Colonic mucosa (tissue), 4 donors: ENCODE measurements around the gene TRIM7. TPM values are rescaled to one million over a fixed set of nuclear protein-coding genes. Genes with fewer than 3 reads are reported as not detected.

ENCODE experiments used
- DNase-seq: peaks from one replicate; pipeline ENCODE4 v3.0.0-alpha.2; 2020
- H3K27ac ChIP-seq: fragments of 200-600 bp; one replicate; pipeline ENCODE4 v1.8.0; 2021
- H3K27me3 ChIP-seq: fragments of 200-600 bp; one replicate; pipeline ENCODE4 v1.8.0; 2021
- H3K36me3 ChIP-seq: fragments of 200-600 bp; one replicate; pipeline ENCODE4 v1.8.0; 2021
- H3K4me1 ChIP-seq: fragments of 200-600 bp; one replicate; pipeline ENCODE4 v1.8.0; 2021; ENCODE audit warnings: mild to moderate bottlenecking
- H3K4me3 ChIP-seq: fragments of 200-600 bp; one replicate; pipeline ENCODE4 v1.8.0; 2021
- H3K9ac ChIP-seq, 2 donors: one replicate each; pipeline ENCODE4 v1.7.0; 2013; ENCODE audit warnings: control low read depth in 2 of 2, low read depth in 2 of 2, low read length in 2 of 2
- H3K9me3 ChIP-seq: fragments of 200-600 bp; one replicate; pipeline ENCODE4 v1.8.0; 2021
- CTCF ChIP-seq: fragments of 200-600 bp; IDR thresholded peaks from one replicate; pipeline ENCODE4 v1.8.0; 2022; ENCODE audit warnings: antibody characterized with exemption, mild to moderate bottlenecking
- intact Hi-C: fragments of 100-400 bp; cut with DNase I; formaldehyde crosslinking; loops from one replicate; pipeline ENCODE4 v1.14.1; 2022
- total RNA-seq, 2 donors: library from RNA; stranded (reverse); fragmentation: NEBNext Ultra II Directional in 1 of 2; extraction: Animal tissue kit (Norgen Biotek cat#: 25700) in 1 of 2; gene quantifications; one replicate each; pipeline ENCODE4 v1.2.1, GENCODE V29; 2021
- donor health status: healthy.
- donor health status: DM: no; HTN: no; CAD: no.
- donor health status: DM: no; HTN: no; CAD: no.

TRIM7 gene
- total RNA-seq, 2 donors from 2014 or later, result 6.8 to 8.7 TPM

- Histone ChIP-seq H3K27ac (no peak overlapping the region), H3K36me3 (no peaks in the 10 kb centered on the region), H3K27me3 (no peaks in the 10 kb centered on the region), H3K4me1 (peaks cover 5% of the 10 kb centered on the region), H3K9me3 (no peaks in the 10 kb centered on the region), H3K9ac (no peak overlapping the region), H3K4me3 (no peak overlapping the region)
- intact Hi-C loops, result no loop called here
- DNase-seq, result no peak
- TF ChIP-seq CTCF, result no peak
Measured at GRCh38 chr5:181200816-181201215, 4.2 kb downstream of the TRIM7 start.

- Histone ChIP-seq H3K4me3 (no peak overlapping the region), H3K27me3 (no peaks in the 10 kb centered on the region), H3K9ac (no peak overlapping the region), H3K4me1 (peaks cover 5% of the 10 kb centered on the region), H3K9me3 (no peaks in the 10 kb centered on the region), H3K27ac (no peak overlapping the region), H3K36me3 (no peaks in the 10 kb centered on the region)
- DNase-seq, result no peak
- intact Hi-C loops, result no loop called here
- TF ChIP-seq CTCF, result no peak
Measured at GRCh38 chr5:181199881-181200638, 4.9 kb downstream of the TRIM7 start.

- Histone ChIP-seq H3K9me3 (no peaks in the 10 kb centered on the region), H3K27me3 (no peaks in the 10 kb centered on the region), H3K9ac (no peak overlapping the region), H3K27ac (no peak overlapping the region), H3K36me3 (no peaks in the 10 kb centered on the region), H3K4me3 (no peak overlapping the region), H3K4me1 (peaks cover 5% of the 10 kb centered on the region)
- intact Hi-C loops, result no loop called here
- no peak for TF ChIP-seq CTCF
- no peak for DNase-seq
Measured at GRCh38 chr5:181198905-181199519, 6.0 kb downstream of the TRIM7 start.

- H3K9ac ChIP-seq, result no peak overlapping the region
- no peak for TF ChIP-seq CTCF
- intact Hi-C loops, result no loop called here
- no peak for DNase-seq
- no peak overlapping the region for H3K27ac ChIP-seq
- no peaks in the 10 kb centered on the region for H3K9me3 ChIP-seq
- H3K4me3 ChIP-seq, result no peak overlapping the region
- H3K27me3 ChIP-seq, result no peaks in the 10 kb centered on the region
- H3K36me3 ChIP-seq, result no peaks in the 10 kb centered on the region
- no peaks in the 10 kb centered on the region for H3K4me1 ChIP-seq
Measured at GRCh38 chr5:181198106-181198685, 6.8 kb downstream of the TRIM7 start.

GRCh38 chr5:181197326-181197951 lies 7.6 kb downstream of the TRIM7 start:
- Histone ChIP-seq H3K9me3 (no peaks in the 10 kb centered on the region), H3K27ac (no peak overlapping the region), H3K9ac (no peak overlapping the region), H3K36me3 (no peaks in the 10 kb centered on the region), H3K27me3 (no peaks in the 10 kb centered on the region), H3K4me1 (no peaks in the 10 kb centered on the region), H3K4me3 (no peak overlapping the region)
- intact Hi-C loops, result no loop called here
- no peak for TF ChIP-seq CTCF
- DNase-seq, result no peak
